ENCODE measurements around the gene CHADL.

CHADL gene

GRCh38 chr22:41243361-41243760 lies 2.6 kb upstream of the CHADL start:
- ChIA-PET CTCF (interaction anchor here (0.6 to 2.1 kb wide), 3 partner anchors 12 to 322 kb away, joined by 4 to 8 read pairs (median 5); no protein-coding TSS in a partner anchor), POLR2A (interaction anchor here (0.7 kb wide), 1 partner anchor 38 kb away, joined by 4 read pairs; no protein-coding TSS in a partner anchor)
- no peak for TF ChIP-seq CTCF (IDR thresholded peaks at IDR 0.05; ENCODE audit: insufficient read depth, low read length, missing control alignments)
- DNase-seq (ENCODE audit: low read depth, low spot score) = no peak
- no peak overlapping the region for H3K4me3 ChIP-seq (ENCODE audit: low read depth, low read length)

GRCh38 chr22:41242396-41243117 lies 1.8 kb upstream of the CHADL start:
- POLR2A ChIA-PET = no interaction called here
- CTCF ChIA-PET = interaction anchor here (0.6 to 2.1 kb wide), 2 partner anchors 320 to 322 kb away, joined by 4 to 8 read pairs; no protein-coding TSS in a partner anchor
- no peak for DNase-seq (ENCODE audit: low read depth, low spot score)

GRCh38 chr22:41241133-41241676 lies 474 bp upstream of the CHADL start:
- POLR2A ChIA-PET = no interaction called here
- CTCF ChIA-PET = no interaction called here
- TF ChIP-seq CTCF (IDR thresholded peaks at IDR 0.05; ENCODE audit: insufficient read depth, low read length, missing control alignments) = no peak
- no peak overlapping the region for H3K4me3 ChIP-seq (ENCODE audit: low read depth, low read length)
- DNase-seq (ENCODE audit: low read depth, low spot score) = no peak

More at GRCh38 chr22:41242396-41243117, 1.8 kb upstream of the CHADL start:
- no peak overlapping the region for H3K4me3 ChIP-seq (ENCODE audit: low read depth, low read length)
- no peak for TF ChIP-seq CTCF (IDR thresholded peaks at IDR 0.05; ENCODE audit: insufficient read depth, low read length, missing control alignments)

- no peak for TF ChIP-seq CTCF (IDR thresholded peaks at IDR 0.05; ENCODE audit: insufficient read depth, low read length, missing control alignments)
- POLR2A ChIA-PET = no interaction called here
- H3K4me3 ChIP-seq (ENCODE audit: low read depth, low read length) = no peak overlapping the region
- CTCF ChIA-PET = no interaction called here
- DNase-seq (ENCODE audit: low read depth, low spot score) = no peak
Observed at GRCh38 chr22:41239443-41240128, 1.1 kb downstream of the CHADL start.

- DNase-seq (ENCODE audit: low read depth, low spot score) = no peak
- ChIA-PET CTCF (interaction anchor here (1.3 to 3.1 kb wide), 4 partner anchors 10 to 317 kb away, joined by 3 to 38 read pairs (median 4); no protein-coding TSS in a partner anchor), POLR2A (interaction anchor here (1.0 kb wide), 1 partner anchor 142 kb away, joined by 3 read pairs; no protein-coding TSS in a partner anchor)
- H3K4me3 ChIP-seq (ENCODE audit: low read depth, low read length) = no peak overlapping the region
- TF ChIP-seq CTCF (IDR thresholded peaks at IDR 0.05; ENCODE audit: insufficient read depth, low read length, missing control alignments) = no peak
Observed at GRCh38 chr22:41238570-41239442, 1.9 kb downstream of the CHADL start.

All from AG04449 (cell line).